Measurements from ENCODE around the gene PGAP1. TPM values are rescaled to one million over a fixed set of nuclear protein-coding genes. Genes with fewer than 3 reads are reported as not detected.

The PGAP1 gene
- total RNA-seq, 1 experiment from 2014 or later: 7.1 TPM

GRCh38 chr2:196802401-196802800 lies 124.1 kb downstream of the PGAP1 start:
- H3K79me2 ChIP-seq (ENCODE audit: insufficient read depth, low read length): peaks cover 20% of the 10 kb centered on the region
- DNase-seq (ENCODE audit: low read depth, low spot score): no peak
- H3K9me3 ChIP-seq (ENCODE audit: control insufficient read depth in 1 of 2, insufficient read depth in 1 of 2, low read depth in 1 of 2, low read length in 2 of 2): no peaks in the 10 kb centered on the region
- BruUV-seq (replicated peaks): no TSS peak
- no peaks in the 10 kb centered on the region for H3K9me2 ChIP-seq (ENCODE audit: insufficient read depth)
- ChIA-PET POLR2A (no interaction called here), RAD21 (ENCODE audit: low non-redundant PET in 1 of 2, low total read pairs in 2 of 2, uncharacterized antibody in 2 of 2, unreplicated experiment in 2 of 2) (no interaction called here), CTCF (no interaction called here)
- TF ChIP-seq JUND (IDR thresholded peaks at IDR 0.05): no peak
- TF ChIP-seq SIN3A (IDR thresholded peaks at IDR 0.05; ENCODE audit: low read depth): no peak
- TF ChIP-seq EGR1 (IDR thresholded peaks at IDR 0.05; ENCODE audit: low read depth): no peak
- no peak for TF ChIP-seq TCF7L2 (IDR thresholded peaks at IDR 0.05; ENCODE audit: borderline replicate concordance, extremely low read depth, insufficient read depth, insufficient read length)
- no peak for TF ChIP-seq ZFX (IDR thresholded peaks at IDR 0.05)
- TF ChIP-seq RAD21 (IDR thresholded peaks at IDR 0.05; ENCODE audit: low read depth): no peak
- no peak for TF ChIP-seq YY1 (IDR thresholded peaks at IDR 0.05; ENCODE audit: extremely low read depth, insufficient replicate concordance, low read depth, low read length)
- no peak overlapping the region for H3K4me2 ChIP-seq (ENCODE audit: low read length)
- H2AFZ ChIP-seq (ENCODE audit: low read depth, low read length, poor library complexity, severe bottlenecking): no peak overlapping the region
- H3K9ac ChIP-seq (ENCODE audit: low read length): no peak overlapping the region
- peaks cover 0 to 18% of the 10 kb centered on the region in 2 experiments; a peak in 3 of 4 replicates for H3K4me1 ChIP-seq (ENCODE audit: control insufficient read depth in 1 of 2, insufficient read depth in 2 of 2, low read length in 2 of 2)
- no peaks in the 10 kb centered on the region for H3K27me3 ChIP-seq (ENCODE audit: insufficient read depth, low read length)
- no peak overlapping the region for H3K27ac ChIP-seq (ENCODE audit: low read depth, low read length)
- intact Hi-C loops (cut with micrococcal nuclease): no loop called here
- no peak for ATAC-seq
- H3K36me3 ChIP-seq (ENCODE audit: control insufficient read depth in 1 of 2, insufficient read depth in 2 of 2, low read length in 2 of 2): peaks cover 0 to 3% of the 10 kb centered on the region in 2 experiments; a peak in 1 of 4 replicates
- no peak overlapping the region for H3K4me3 ChIP-seq (replicated peaks in 1 of 2; ENCODE audit: low read depth in 1 of 2, low read length in 2 of 2)
- H4K20me1 ChIP-seq (ENCODE audit: insufficient read depth): no peaks in the 10 kb centered on the region

DNA sequence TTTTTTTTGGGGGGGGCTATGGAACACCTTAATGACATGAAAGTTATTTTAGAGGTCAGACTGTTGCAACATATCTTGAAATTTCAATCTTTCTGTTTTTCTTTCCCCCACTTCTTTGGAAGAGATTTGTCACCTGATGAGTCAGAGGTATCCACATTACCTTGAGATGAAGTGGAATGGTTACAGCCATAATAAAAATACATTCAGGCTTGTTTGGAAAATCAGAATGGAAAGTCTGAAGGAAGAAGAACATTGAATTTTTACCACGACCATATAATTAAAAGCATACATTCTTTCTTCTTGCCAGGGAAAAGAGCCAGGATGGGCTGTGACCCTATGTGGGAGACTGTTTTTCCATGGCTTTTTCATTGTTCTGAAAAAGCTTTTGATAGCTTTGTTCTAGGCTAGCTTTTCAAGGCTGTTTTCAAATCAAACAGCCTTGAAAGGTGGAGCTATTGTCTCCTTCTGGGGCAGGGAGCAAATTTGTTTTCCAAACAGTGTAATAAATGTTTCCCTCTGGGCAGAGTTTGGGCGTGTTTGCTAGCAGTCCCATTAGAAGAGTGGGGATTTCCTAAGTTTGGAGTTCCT lies 124.7 kb downstream of the PGAP1 start:
- peak overlapping the region; percentile 75 for H2AFZ ChIP-seq (ENCODE audit: low read depth, low read length, poor library complexity, severe bottlenecking)
- H3K4me3 ChIP-seq (replicated peaks in 1 of 2; ENCODE audit: low read depth in 1 of 2, low read length in 2 of 2): no peak overlapping the region
- RAD21 ChIA-PET (ENCODE audit: low non-redundant PET in 1 of 2, low total read pairs in 2 of 2, uncharacterized antibody in 2 of 2, unreplicated experiment in 2 of 2): no interaction called here
- H3K4me1 ChIP-seq (ENCODE audit: control insufficient read depth in 1 of 2, insufficient read depth in 2 of 2, low read length in 2 of 2): peaks cover 0 to 18% of the 10 kb centered on the region in 2 experiments; a peak in 3 of 4 replicates
- peaks cover 25% of the 10 kb centered on the region for H3K79me2 ChIP-seq (ENCODE audit: insufficient read depth, low read length)
- H3K36me3 ChIP-seq (ENCODE audit: control insufficient read depth in 1 of 2, insufficient read depth in 2 of 2, low read length in 2 of 2): peaks cover 3 to 9% of the 10 kb centered on the region in 2 experiments; a peak in 2 of 4 replicates
- H4K20me1 ChIP-seq (ENCODE audit: insufficient read depth): no peaks in the 10 kb centered on the region
- no peak for ATAC-seq
- H3K9me3 ChIP-seq (ENCODE audit: control insufficient read depth in 1 of 2, insufficient read depth in 1 of 2, low read depth in 1 of 2, low read length in 2 of 2): no peaks in the 10 kb centered on the region
- no peaks in the 10 kb centered on the region for H3K9me2 ChIP-seq (ENCODE audit: insufficient read depth)
- peak overlapping the region; percentile 17; the same call in 1 of the 2 replicates for H3K4me2 ChIP-seq (ENCODE audit: low read length)
- BruUV-seq (replicated peaks): no TSS peak
- POLR2A ChIA-PET: no interaction called here
- CTCF ChIA-PET: no interaction called here
- no peak overlapping the region for H3K27ac ChIP-seq (ENCODE audit: low read depth, low read length)
- no peak overlapping the region for H3K9ac ChIP-seq (ENCODE audit: low read length)
- no peak for DNase-seq (ENCODE audit: low read depth, low spot score)
- no peaks in the 10 kb centered on the region for H3K27me3 ChIP-seq (ENCODE audit: insufficient read depth, low read length)
- TF ChIP-seq ZFX (IDR thresholded peaks at IDR 0.05) (no peak), JUND (IDR thresholded peaks at IDR 0.05) (peak; percentile 57), SP1 (IDR thresholded peaks at IDR 0.05; ENCODE audit: low read depth) (peak; percentile 38; the same call in 1 of the 2 replicates), CEBPB (IDR thresholded peaks at IDR 0.05; ENCODE audit: low read depth) (peak; percentile 83), CBX3 (IDR thresholded peaks at IDR 0.05; ENCODE audit: low read depth) (no peak), FOSL1 (IDR thresholded peaks at IDR 0.05; ENCODE audit: low read depth) (peak; percentile 73)
- TF ChIP-seq, protein P1, sequence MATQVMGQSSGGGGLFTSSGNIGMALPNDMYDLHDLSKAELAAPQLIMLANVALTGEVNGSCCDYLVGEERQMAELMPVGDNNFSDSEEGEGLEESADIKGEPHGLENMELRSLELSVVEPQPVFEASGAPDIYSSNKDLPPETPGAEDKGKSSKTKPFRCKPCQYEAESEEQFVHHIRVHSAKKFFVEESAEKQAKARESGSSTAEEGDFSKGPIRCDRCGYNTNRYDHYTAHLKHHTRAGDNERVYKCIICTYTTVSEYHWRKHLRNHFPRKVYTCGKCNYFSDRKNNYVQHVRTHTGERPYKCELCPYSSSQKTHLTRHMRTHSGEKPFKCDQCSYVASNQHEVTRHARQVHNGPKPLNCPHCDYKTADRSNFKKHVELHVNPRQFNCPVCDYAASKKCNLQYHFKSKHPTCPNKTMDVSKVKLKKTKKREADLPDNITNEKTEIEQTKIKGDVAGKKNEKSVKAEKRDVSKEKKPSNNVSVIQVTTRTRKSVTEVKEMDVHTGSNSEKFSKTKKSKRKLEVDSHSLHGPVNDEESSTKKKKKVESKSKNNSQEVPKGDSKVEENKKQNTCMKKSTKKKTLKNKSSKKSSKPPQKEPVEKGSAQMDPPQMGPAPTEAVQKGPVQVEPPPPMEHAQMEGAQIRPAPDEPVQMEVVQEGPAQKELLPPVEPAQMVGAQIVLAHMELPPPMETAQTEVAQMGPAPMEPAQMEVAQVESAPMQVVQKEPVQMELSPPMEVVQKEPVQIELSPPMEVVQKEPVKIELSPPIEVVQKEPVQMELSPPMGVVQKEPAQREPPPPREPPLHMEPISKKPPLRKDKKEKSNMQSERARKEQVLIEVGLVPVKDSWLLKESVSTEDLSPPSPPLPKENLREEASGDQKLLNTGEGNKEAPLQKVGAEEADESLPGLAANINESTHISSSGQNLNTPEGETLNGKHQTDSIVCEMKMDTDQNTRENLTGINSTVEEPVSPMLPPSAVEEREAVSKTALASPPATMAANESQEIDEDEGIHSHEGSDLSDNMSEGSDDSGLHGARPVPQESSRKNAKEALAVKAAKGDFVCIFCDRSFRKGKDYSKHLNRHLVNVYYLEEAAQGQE (IDR thresholded peaks at IDR 0.05; ENCODE audit: low read depth): no peak
- intact Hi-C loops (cut with micrococcal nuclease): no loop called here
